Measurements from ENCODE around the gene SPHKAP. TPM values are rescaled to one million over a fixed set of nuclear protein-coding genes. Genes with fewer than 3 reads are reported as not detected.
A peak's percentile ranks its signal among the peaks of the same experiment; 100 is the strongest.

SPHKAP gene
- total and polyA plus RNA-seq, 2 of the 13 experiments (the other 11 are each of a cell fraction or from before 2014, with no cell fraction given): not detected

- Histone ChIP-seq H4K20me1 (ENCODE audit: insufficient read depth, low read length) (no peaks in the 10 kb centered on the region), H3K9me3 (ENCODE audit: low read length) (no peaks in the 10 kb centered on the region), H3K4me1 (ENCODE audit: insufficient read depth, low read length) (no peaks in the 10 kb centered on the region), H3K27ac (ENCODE audit: extremely low read length, insufficient read depth, low read length) (no peak overlapping the region), H3K27me3 (ENCODE audit: control insufficient read depth in 1 of 2, insufficient read depth in 2 of 2, low read length in 2 of 2) (no peaks in the 10 kb centered on the region), H3K36me3 (replicated peaks in 1 of 2; ENCODE audit: control insufficient read depth in 1 of 2, insufficient read depth in 2 of 2, low read length in 2 of 2) (no peaks in the 10 kb centered on the region), H2AFZ (ENCODE audit: low read length) (no peak overlapping the region), H3K79me2 (ENCODE audit: insufficient read depth, low read length) (no peaks in the 10 kb centered on the region), H3K4me2 (ENCODE audit: low read depth, low read length) (no peak overlapping the region), H3K4me3 (replicated peaks in 1 of 3; ENCODE audit: insufficient read depth in 1 of 3, low read depth in 2 of 3, low read length in 3 of 3) (no peak overlapping the region), H3K9ac (ENCODE audit: insufficient read depth, low read depth, low read length) (no peak overlapping the region)
- in situ Hi-C loops (cut with HindIII; ENCODE audit: extremely low pct_ligation_motif_present, low pct_unique_long_range_greater_than_20kb) (no loop called here), intact Hi-C loops (cut with micrococcal nuclease; ENCODE audit: unreplicated experiment) (no loop called here)
- POLR2A ChIA-PET: no interaction called here
- no TSS peak for BruUV-seq (replicated peaks)
- no peak for DNase-seq (ENCODE audit: low spot score)
- no peak for ATAC-seq
- TF ChIP-seq ZBTB43 (CRISPR knock-in tag; conservative IDR thresholded peaks at IDR 0.05) (no peak), ZIK1 (CRISPR knock-in tag; IDR thresholded peaks at IDR 0.05; ENCODE audit: borderline replicate concordance, low read depth) (no peak), ZNF296 (CRISPR knock-in tag; conservative IDR thresholded peaks at IDR 0.05) (no peak)
- CTCF ChIA-PET (ENCODE audit: low intra/inter-chr PET ratio, low total read pairs): interaction anchor here (0.7 to 0.8 kb wide), 3 partner anchors 10 to 1548 kb away, joined by 3 read pairs; no protein-coding TSS in a partner anchor
- WGBS (ENCODE audit: low lambda C conversion rate): 0% methylated on average over 4 of the region's 4 CpGs
- no peak for FAIRE-seq
Observed at GRCh38 chr2:228038967-228039366, 142.5 kb downstream of the SPHKAP start.

DNA sequence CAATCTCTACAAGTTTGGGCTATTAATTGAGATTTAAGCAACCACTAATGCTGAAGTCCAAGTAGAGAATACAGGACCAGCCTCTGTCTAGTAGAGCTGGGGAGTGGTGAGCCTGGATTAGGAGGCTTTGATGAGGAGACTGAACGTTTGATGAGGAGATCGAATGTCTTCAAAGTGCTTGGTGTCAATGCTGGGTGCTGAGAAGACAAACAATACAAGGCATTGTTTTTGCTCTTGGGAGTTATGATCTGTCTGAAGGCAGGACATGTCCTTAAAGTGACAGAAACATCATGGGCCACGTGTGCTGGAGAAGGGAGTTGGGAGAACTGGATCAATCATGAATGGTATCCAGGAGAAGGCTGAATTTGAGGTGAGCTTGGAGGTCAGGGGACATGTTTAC, 143.6 kb downstream of the SPHKAP start:
- intact Hi-C loops (cut with micrococcal nuclease; ENCODE audit: unreplicated experiment) (no loop called here), in situ Hi-C loops (cut with HindIII; ENCODE audit: extremely low pct_ligation_motif_present, low pct_unique_long_range_greater_than_20kb) (no loop called here)
- ChIA-PET POLR2A (no interaction called here), CTCF (ENCODE audit: low intra/inter-chr PET ratio, low total read pairs) (no interaction called here)
- WGBS (ENCODE audit: low lambda C conversion rate): under 1% methylated on average over 3 of the region's 3 CpGs
- H2AFZ ChIP-seq (ENCODE audit: low read length): no peak overlapping the region
- BruUV-seq (replicated peaks): no TSS peak
- H3K4me1 ChIP-seq (ENCODE audit: insufficient read depth, low read length): no peaks in the 10 kb centered on the region
- no peak overlapping the region for H3K9ac ChIP-seq (ENCODE audit: insufficient read depth, low read depth, low read length)
- no peaks in the 10 kb centered on the region for H3K27me3 ChIP-seq (ENCODE audit: control insufficient read depth in 1 of 2, insufficient read depth in 2 of 2, low read length in 2 of 2)
- no peak overlapping the region for H3K4me3 ChIP-seq (replicated peaks in 1 of 3; ENCODE audit: insufficient read depth in 1 of 3, low read depth in 2 of 3, low read length in 3 of 3)
- H3K79me2 ChIP-seq (ENCODE audit: insufficient read depth, low read length): no peaks in the 10 kb centered on the region
- no peak overlapping the region for H3K4me2 ChIP-seq (ENCODE audit: low read depth, low read length)
- DNase-seq (ENCODE audit: low spot score) (no peak), FAIRE-seq (no peak), ATAC-seq (no peak)
- H3K36me3 ChIP-seq (replicated peaks in 1 of 2; ENCODE audit: control insufficient read depth in 1 of 2, insufficient read depth in 2 of 2, low read length in 2 of 2): no peaks in the 10 kb centered on the region
- H3K27ac ChIP-seq (ENCODE audit: extremely low read length, insufficient read depth, low read length): no peak overlapping the region
- H3K9me3 ChIP-seq (ENCODE audit: low read length): no peaks in the 10 kb centered on the region
- no peak for TF ChIP-seq ZBTB21 (CRISPR knock-in tag; IDR thresholded peaks at IDR 0.05)
- TF ChIP-seq SOX6 (IDR thresholded peaks at IDR 0.05): 0 out of 2 replicates have a peak, but pooled peaks have one; percentile 60
- no peak for TF ChIP-seq SOX6 (CRISPR knock-in tag; IDR thresholded peaks at IDR 0.05)
- no peaks in the 10 kb centered on the region for H4K20me1 ChIP-seq (ENCODE audit: insufficient read depth, low read length)
